Nephron progenitor cell (in vitro differentiated cells): ENCODE data around the gene TTLL11.

Experiments
- DNase-seq: peaks from one replicate; pipeline ENCODE4 v3.0.0; 2021
- H3K27ac Mint-ChIP-seq: 2 replicates; pipeline ENCODE4 v1.8.0; 2021; ENCODE audit warnings: mild to moderate bottlenecking, moderate library complexity, mixed read lengths
- H3K27me3 Mint-ChIP-seq: 2 replicates; pipeline ENCODE4 v1.8.0; 2021; ENCODE audit warnings: mild to moderate bottlenecking, low read depth, mixed read lengths; ENCODE audit not compliant: poor library complexity
- H3K36me3 Mint-ChIP-seq: 2 replicates; pipeline ENCODE4 v1.8.0; 2021; ENCODE audit warnings: low read depth, mixed read lengths
- H3K4me1 Mint-ChIP-seq: 2 replicates; pipeline ENCODE4 v1.8.0; 2021; ENCODE audit warnings: mixed read lengths
- H3K4me3 Mint-ChIP-seq: 2 replicates; pipeline ENCODE4 v1.8.0; 2021; ENCODE audit warnings: mild to moderate bottlenecking, moderate library complexity, mixed read lengths
- H3K9me3 Mint-ChIP-seq: 2 replicates; pipeline ENCODE4 v1.8.0; 2021; ENCODE audit warnings: mild to moderate bottlenecking, moderate library complexity, mixed read lengths
- TF ChIP-seq, protein P1 (sequence below): fragments of 200-600 bp; sonication (generic); IDR thresholded peaks from 2 replicates; pipeline ENCODE4 v1.5.0; 2021; ENCODE audit warnings: antibody characterized with exemption

Gene TTLL11

DNA sequence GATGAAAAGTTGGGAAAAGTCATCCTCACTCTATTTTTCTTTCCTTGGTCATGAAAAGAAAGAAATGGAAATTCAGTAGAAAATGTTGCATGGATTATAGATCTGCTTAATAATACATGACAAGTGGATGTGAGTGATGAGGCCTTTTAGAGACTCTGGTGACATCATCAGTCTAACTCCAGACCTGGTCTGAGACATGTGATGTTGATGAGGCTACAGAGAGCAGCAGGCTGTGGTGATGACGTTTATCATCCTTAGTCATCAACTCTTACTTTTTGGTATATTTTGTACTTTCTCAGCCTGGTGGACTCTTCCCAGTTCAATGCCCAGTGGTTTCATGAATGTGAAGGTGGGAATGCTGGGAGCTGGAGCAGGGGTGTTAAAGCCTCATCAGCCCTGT lies 116.4 kb downstream of the TTLL11 start:
- Mint-ChIP-seq H3K4me3 (no peak overlapping the region), H3K36me3 (peaks cover 8% of the 10 kb centered on the region), H3K9me3 (peaks cover 16% of the 10 kb centered on the region), H3K27ac (no peak overlapping the region), H3K4me1 (peaks cover 7% of the 10 kb centered on the region), H3K27me3 (peaks cover 5% of the 10 kb centered on the region)
- DNase-seq = no peak
- TF ChIP-seq, protein P1, sequence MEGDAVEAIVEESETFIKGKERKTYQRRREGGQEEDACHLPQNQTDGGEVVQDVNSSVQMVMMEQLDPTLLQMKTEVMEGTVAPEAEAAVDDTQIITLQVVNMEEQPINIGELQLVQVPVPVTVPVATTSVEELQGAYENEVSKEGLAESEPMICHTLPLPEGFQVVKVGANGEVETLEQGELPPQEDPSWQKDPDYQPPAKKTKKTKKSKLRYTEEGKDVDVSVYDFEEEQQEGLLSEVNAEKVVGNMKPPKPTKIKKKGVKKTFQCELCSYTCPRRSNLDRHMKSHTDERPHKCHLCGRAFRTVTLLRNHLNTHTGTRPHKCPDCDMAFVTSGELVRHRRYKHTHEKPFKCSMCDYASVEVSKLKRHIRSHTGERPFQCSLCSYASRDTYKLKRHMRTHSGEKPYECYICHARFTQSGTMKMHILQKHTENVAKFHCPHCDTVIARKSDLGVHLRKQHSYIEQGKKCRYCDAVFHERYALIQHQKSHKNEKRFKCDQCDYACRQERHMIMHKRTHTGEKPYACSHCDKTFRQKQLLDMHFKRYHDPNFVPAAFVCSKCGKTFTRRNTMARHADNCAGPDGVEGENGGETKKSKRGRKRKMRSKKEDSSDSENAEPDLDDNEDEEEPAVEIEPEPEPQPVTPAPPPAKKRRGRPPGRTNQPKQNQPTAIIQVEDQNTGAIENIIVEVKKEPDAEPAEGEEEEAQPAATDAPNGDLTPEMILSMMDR = no peak

- Mint-ChIP-seq H3K9me3 (peaks cover 10% of the 10 kb centered on the region), H3K4me1 (peaks cover 7% of the 10 kb centered on the region), H3K27me3 (peaks cover 8% of the 10 kb centered on the region), H3K4me3 (no peak overlapping the region), H3K36me3 (peaks cover 3% of the 10 kb centered on the region), H3K27ac (peak overlapping the region; percentile 3)
- no peak for DNase-seq
- TF ChIP-seq, protein P1 = no peak
Observed at GRCh38 chr9:121975801-121976277, 117.3 kb downstream of the TTLL11 start.

GRCh38 chr9:121974421-121974820 lies 118.7 kb downstream of the TTLL11 start:
- Mint-ChIP-seq H3K4me3 (no peak overlapping the region), H3K27me3 (peaks cover 8% of the 10 kb centered on the region), H3K27ac (no peak overlapping the region), H3K4me1 (peaks cover 7% of the 10 kb centered on the region), H3K9me3 (peaks cover 14% of the 10 kb centered on the region), H3K36me3 (peaks cover 4% of the 10 kb centered on the region)
- TF ChIP-seq, protein P1 = no peak
- no peak for DNase-seq

- TF ChIP-seq, protein P1 = no peak
- H3K27ac Mint-ChIP-seq = no peak overlapping the region
- peaks cover 4% of the 10 kb centered on the region for H3K36me3 Mint-ChIP-seq
Observed at GRCh38 chr9:121972501-121972981, 120.6 kb downstream of the TTLL11 start.

GRCh38 chr9:121968056-121968455 lies 125.1 kb downstream of the TTLL11 start:
- Mint-ChIP-seq H3K4me1 (no peaks in the 10 kb centered on the region), H3K9me3 (peaks cover 14% of the 10 kb centered on the region), H3K27me3 (peaks cover 21% of the 10 kb centered on the region), H3K27ac (no peak overlapping the region), H3K4me3 (no peak overlapping the region), H3K36me3 (peaks cover 4% of the 10 kb centered on the region)
- DNase-seq = no peak
- TF ChIP-seq, protein P1 = no peak

More at GRCh38 chr9:121972501-121972981, 120.6 kb downstream of the TTLL11 start:
- H3K4me1 Mint-ChIP-seq = peaks cover 7% of the 10 kb centered on the region
- H3K9me3 Mint-ChIP-seq = peaks cover 14% of the 10 kb centered on the region
- no peak overlapping the region for H3K4me3 Mint-ChIP-seq
- peaks cover 8% of the 10 kb centered on the region for H3K27me3 Mint-ChIP-seq
- no peak for DNase-seq

GRCh38 chr9:121966706-121967105 lies 126.4 kb downstream of the TTLL11 start:
- Mint-ChIP-seq H3K27me3 (peaks cover 28% of the 10 kb centered on the region), H3K27ac (no peak overlapping the region), H3K4me1 (no peaks in the 10 kb centered on the region), H3K9me3 (peaks cover 9% of the 10 kb centered on the region), H3K36me3 (peaks cover 4% of the 10 kb centered on the region), H3K4me3 (no peak overlapping the region)
- TF ChIP-seq, protein P1 = no peak
- no peak for DNase-seq
